Parathyroid adenoma (tissue), 2 donors: ENCODE results near the gene AFMID.

Experiments
- H2AFZ ChIP-seq: fragments of 300-600 bp; sonication (generic); one replicate; pipeline ENCODE4 v1.7.0; 2017; ENCODE audit warnings: antibody characterized with exemption, mild to moderate bottlenecking
- H3K27ac ChIP-seq: fragments of 300-600 bp; sonication (generic); one replicate; pipeline ENCODE4 v1.7.0; 2017
- H3K27me3 ChIP-seq: fragments of 300-600 bp; sonication (generic); one replicate; pipeline ENCODE4 v1.7.0; 2017; ENCODE audit warnings: low read length; ENCODE audit not compliant: control insufficient read depth, insufficient read depth
- H3K36me3 ChIP-seq: fragments of 300-600 bp; sonication (generic); one replicate; pipeline ENCODE4 v1.7.0; 2017; ENCODE audit warnings: low read length; ENCODE audit not compliant: control insufficient read depth, insufficient read depth
- H3K4me1 ChIP-seq: fragments of 300-600 bp; sonication (generic); one replicate; pipeline ENCODE4 v1.7.0; 2017; ENCODE audit warnings: control low read depth
- H3K4me2 ChIP-seq: fragments of 300-600 bp; sonication (generic); one replicate; pipeline ENCODE4 v1.7.0; 2017; ENCODE audit warnings: low read length
- H3K4me3 ChIP-seq: fragments of 300-600 bp; sonication (generic); one replicate; pipeline ENCODE4 v1.7.0; 2017; ENCODE audit warnings: low read depth, low read length
- H3K79me2 ChIP-seq: fragments of 300-600 bp; sonication (generic); one replicate; pipeline ENCODE4 v1.7.0; 2017; ENCODE audit warnings: control low read depth
- H3K9ac ChIP-seq: fragments of 300-600 bp; sonication (generic); one replicate; pipeline ENCODE4 v1.7.0; 2017; ENCODE audit warnings: mild to moderate bottlenecking
- H3K9me3 ChIP-seq: fragments of 300-600 bp; sonication (generic); one replicate; pipeline ENCODE4 v1.7.0; 2017; ENCODE audit warnings: low read length; ENCODE audit not compliant: control insufficient read depth
- CTCF ChIP-seq: fragments of 300-600 bp; sonication (generic); IDR thresholded peaks from one replicate; pipeline ENCODE4 v1.7.0; 2017; ENCODE audit warnings: antibody characterized with exemption, mild to moderate bottlenecking
- donor health status: primary hyperparathyroidism.

Gene AFMID

GRCh38 chr17:78225088-78225865 is 38.1 kb downstream of the AFMID start:
- Histone ChIP-seq H3K4me2 (no peak overlapping the region), H3K4me1 (no peaks in the 10 kb centered on the region), H3K79me2 (no peaks in the 10 kb centered on the region), H3K9me3 (no peaks in the 10 kb centered on the region), H3K27ac (no peak overlapping the region), H3K27me3 (no peaks in the 10 kb centered on the region), H3K36me3 (no peaks in the 10 kb centered on the region), H3K4me3 (no peak overlapping the region), H3K9ac (no peak overlapping the region), H2AFZ (no peak overlapping the region)
- TF ChIP-seq CTCF, result no peak

- H3K27ac ChIP-seq, result no peak overlapping the region
- H3K4me2 ChIP-seq, result no peak overlapping the region
- TF ChIP-seq CTCF, result no peak
- no peaks in the 10 kb centered on the region for H3K9me3 ChIP-seq
- no peaks in the 10 kb centered on the region for H3K4me1 ChIP-seq
- H3K9ac ChIP-seq, result no peak overlapping the region
- no peak overlapping the region for H3K4me3 ChIP-seq
- peaks cover 2% of the 10 kb centered on the region for H3K27me3 ChIP-seq
- H2AFZ ChIP-seq, result no peak overlapping the region
- H3K36me3 ChIP-seq, result no peaks in the 10 kb centered on the region
- no peaks in the 10 kb centered on the region for H3K79me2 ChIP-seq
Measured at GRCh38 chr17:78226055-78226758, 39.0 kb downstream of the AFMID start.

- Histone ChIP-seq H3K4me1 (no peaks in the 10 kb centered on the region), H2AFZ (no peak overlapping the region), H3K9ac (no peak overlapping the region), H3K4me2 (no peak overlapping the region), H3K9me3 (no peaks in the 10 kb centered on the region), H3K27me3 (peaks cover 7% of the 10 kb centered on the region), H3K4me3 (no peak overlapping the region), H3K27ac (no peak overlapping the region), H3K36me3 (no peaks in the 10 kb centered on the region), H3K79me2 (no peaks in the 10 kb centered on the region)
- no peak for TF ChIP-seq CTCF
Measured at GRCh38 chr17:78226759-78227454, 39.7 kb downstream of the AFMID start.

GRCh38 chr17:78227455-78227916 is 40.3 kb downstream of the AFMID start:
- no peaks in the 10 kb centered on the region for H3K4me1 ChIP-seq
- H3K4me3 ChIP-seq, result no peak overlapping the region
- H3K9me3 ChIP-seq, result no peaks in the 10 kb centered on the region
- no peak overlapping the region for H3K27ac ChIP-seq
- no peaks in the 10 kb centered on the region for H3K36me3 ChIP-seq
- H3K27me3 ChIP-seq, result peaks cover 7% of the 10 kb centered on the region
- H2AFZ ChIP-seq, result no peak overlapping the region
- no peak for TF ChIP-seq CTCF
- no peak overlapping the region for H3K4me2 ChIP-seq
- no peak overlapping the region for H3K9ac ChIP-seq
- H3K79me2 ChIP-seq, result no peaks in the 10 kb centered on the region
